GM23338 (cell line): ENCODE data around the gene KCNN2. TPM values are rescaled to one million over a fixed set of nuclear protein-coding genes. Genes with fewer than 3 reads are reported as not detected.

Experiments
- ATAC-seq: fragments of 200-7000 bp; cut with Tn5 transposase; 3 replicates; pipeline ENCODE4 v1.9.1; 2020
- DNase-seq: peaks from one replicate; pipeline ENCODE4 v3.0.0-alpha.2; 2015; ENCODE audit warnings: low spot score
- H2AFZ ChIP-seq: fragments of 200-600 bp; sonication (generic); 2 replicates; pipeline ENCODE4 v1.8.0; 2016; ENCODE audit warnings: antibody characterized with exemption, mild to moderate bottlenecking, moderate library complexity
- H3F3A ChIP-seq: fragments of 200-600 bp; sonication (generic); replicated peaks from 2 replicates; pipeline ENCODE4 v1.8.0; 2017; ENCODE audit warnings: antibody characterized with exemption, mixed run types, low read depth
- H3K27ac ChIP-seq: fragments of 200-600 bp; sonication (generic); 2 replicates; pipeline ENCODE4 v1.6.1; 2016; ENCODE audit warnings: low read depth
- H3K27me3 ChIP-seq: fragments of 200-600 bp; sonication (generic); 2 replicates; pipeline ENCODE4 v1.8.0; 2016; ENCODE audit warnings: mild to moderate bottlenecking, mixed run types, moderate library complexity; ENCODE audit not compliant: insufficient read depth
- H3K36me3 ChIP-seq: fragments of 200-600 bp; sonication (generic); 2 replicates; pipeline ENCODE4 v1.8.0; 2016; ENCODE audit warnings: mild to moderate bottlenecking; ENCODE audit not compliant: insufficient read depth
- H3K4me1 ChIP-seq: fragments of 200-600 bp; sonication (generic); 2 replicates; pipeline ENCODE4 v1.8.0; 2016; ENCODE audit warnings: mild to moderate bottlenecking, moderate library complexity; ENCODE audit not compliant: insufficient read depth
- H3K4me2 ChIP-seq: fragments of 200-600 bp; sonication (generic); 2 replicates; pipeline ENCODE4 v1.7.1; 2017; ENCODE audit warnings: mixed run types
- H3K4me3 ChIP-seq: fragments of 200-600 bp; sonication (generic); 2 replicates; pipeline ENCODE4 v1.6.1; 2016; ENCODE audit warnings: mixed run types
- H3K79me2 ChIP-seq: fragments of 200-600 bp; sonication (generic); replicated peaks from 2 replicates; pipeline ENCODE4 v1.8.0; 2017; ENCODE audit warnings: mild to moderate bottlenecking; ENCODE audit not compliant: insufficient read depth
- H3K9me2 ChIP-seq: fragments of 200-600 bp; sonication (generic); 2 replicates; pipeline ENCODE4 v1.8.0; 2017; ENCODE audit not compliant: insufficient read depth
- H4K20me1 ChIP-seq: fragments of 200-600 bp; sonication (generic); replicated peaks from 2 replicates; pipeline ENCODE4 v1.8.0; 2017; ENCODE audit warnings: mild to moderate bottlenecking; ENCODE audit not compliant: insufficient read depth
- H3K27ac Mint-ChIP-seq: 2 replicates; pipeline ENCODE4 v1.8.0; 2020; ENCODE audit warnings: inconsistent platforms, mild to moderate bottlenecking, moderate library complexity, mixed read lengths
- H3K27me3 Mint-ChIP-seq: 3 replicates; pipeline ENCODE4 v1.8.0; 2022; ENCODE audit warnings: low read depth, mild to moderate bottlenecking, moderate library complexity, mixed read lengths, inconsistent platforms; ENCODE audit not compliant: insufficient read depth, poor library complexity
- H3K36me3 Mint-ChIP-seq: 3 replicates; pipeline ENCODE4 v1.8.0; 2021; ENCODE audit warnings: low read depth, mild to moderate bottlenecking, inconsistent platforms, moderate library complexity, mixed read lengths
- H3K4me1 Mint-ChIP-seq: 3 replicates; pipeline ENCODE4 v1.8.0; 2020; ENCODE audit warnings: mild to moderate bottlenecking, inconsistent platforms, mixed read lengths
- H3K4me3 Mint-ChIP-seq: 3 replicates; pipeline ENCODE4 v1.8.0; 2021; ENCODE audit warnings: moderate library complexity, mild to moderate bottlenecking, inconsistent platforms, mixed read lengths
- H3K9me3 Mint-ChIP-seq: 3 replicates; pipeline ENCODE4 v1.8.0; 2020; ENCODE audit warnings: moderate library complexity, mild to moderate bottlenecking, inconsistent platforms, mixed read lengths
- CREB1 ChIP-seq: fragments of 250-450 bp; sonication (Bioruptor Pico); IDR thresholded peaks from 2 replicates; pipeline ENCODE4 v1.5.0; 2020; ENCODE audit warnings: low read depth, mild to moderate bottlenecking, moderate library complexity
- ETS1 ChIP-seq: IDR thresholded peaks from 2 replicates; pipeline ENCODE4 v1.6.1; 2016; ENCODE audit warnings: antibody characterized with exemption
- EZH2 ChIP-seq: fragments of 200-600 bp; sonication (generic); IDR thresholded peaks from one replicate; pipeline ENCODE4 v1.8.0; 2017; ENCODE audit warnings: antibody characterized with exemption, mild to moderate bottlenecking, low read depth; ENCODE audit not compliant: unreplicated experiment
- EZH2phosphoT487 ChIP-seq: fragments of 200-600 bp; sonication (generic); IDR thresholded peaks from one replicate; pipeline ENCODE4 v1.8.1; 2018; ENCODE audit warnings: antibody characterized with exemption; ENCODE audit not compliant: unreplicated experiment
- JUNB ChIP-seq: IDR thresholded peaks from one replicate; pipeline ENCODE4 v1.6.1; 2016; ENCODE audit warnings: antibody characterized with exemption; ENCODE audit not compliant: unreplicated experiment
- POLR2AphosphoS5 ChIP-seq: IDR thresholded peaks from 2 replicates; pipeline ENCODE4 v1.6.1; 2016; ENCODE audit warnings: antibody characterized with exemption, low read depth
- ZNF331 ChIP-seq: fragments of 250-450 bp; sonication (Bioruptor Pico); IDR thresholded peaks from 2 replicates; pipeline ENCODE4 v1.5.0; 2020; ENCODE audit warnings: low read depth, mild to moderate bottlenecking, moderate library complexity
- ZNF462 ChIP-seq: fragments of 250-450 bp; sonication (Bioruptor Pico); IDR thresholded peaks from 2 replicates; pipeline ENCODE4 v1.5.0; 2020; ENCODE audit warnings: mild to moderate bottlenecking, moderate library complexity
- polyA plus RNA-seq: library from polyadenylated mRNA; unstranded; fragments of >200 nt; fragmentation: Nextera tagmentation; extraction: Ambion mirVana; gene quantifications from 2 replicates; pipeline ENCODE4 v1.2.1, GENCODE V29; 2016
- total RNA-seq: library from RNA; depleted of rRNA; stranded (reverse); fragments of >200 nt; shearing (Covaris generic); gene quantifications from 2 replicates; pipeline ENCODE4 v1.2.3, GENCODE V29; 2014

Gene KCNN2
- total and polyA plus RNA-seq, 2 experiments from 2014 or later = 14.7 to 15.9 TPM

GRCh38 chr5:114369680-114370417 is 8.0 kb downstream of the KCNN2 start (continued):
- TF ChIP-seq ZNF462 (CRISPR knock-in tag) (no peak), JUNB (no peak), CREB1 (CRISPR knock-in tag) (no peak), POLR2AphosphoS5 (no peak), ZNF331 (CRISPR knock-in tag) (no peak)

- Mint-ChIP-seq H3K9me3 (no peaks in the 10 kb centered on the region), H3K36me3 (peaks cover 7% of the 10 kb centered on the region), H3K27me3 (peaks cover 6% of the 10 kb centered on the region), H3K4me1 (peaks cover 43% of the 10 kb centered on the region), H3K27ac (peak overlapping the region; percentile 71; the same call in 1 of the 2 replicates), H3K4me3 (no peak overlapping the region)
- no peak for DNase-seq
- Histone ChIP-seq H3K4me1 (peaks cover 26% of the 10 kb centered on the region), H3K79me2 (peaks cover 93% of the 10 kb centered on the region), H2AFZ (no peak overlapping the region), H3K27me3 (no peaks in the 10 kb centered on the region), H3K27ac (no peak overlapping the region), H3K9me2 (no peaks in the 10 kb centered on the region), H3K4me2 (no peak overlapping the region), H3K36me3 (no peaks in the 10 kb centered on the region), H3F3A (no peaks in the 10 kb centered on the region), H4K20me1 (peaks cover 32% of the 10 kb centered on the region), H3K4me3 (no peak overlapping the region)
- no peak for ATAC-seq
- TF ChIP-seq ETS1 (no peak), EZH2 (no peak), JUNB (no peak), EZH2phosphoT487 (no peak)
These were observed 15.4 kb downstream of the KCNN2 start for GRCh38 chr5:114377050-114377844.
